Activated CD4-positive, alpha-beta T cell treated with anti-CD3 and anti-CD28 coated beads, Interleukin-2, amount 10 ng/mL, durations not matched to agents 24 days and 14 days (primary cell): ENCODE results near the gene SLC25A10. TPM values are rescaled to one million over a fixed set of nuclear protein-coding genes. Genes with fewer than 3 reads are reported as not detected.

Source experiments
- DNase-seq: peaks from one replicate; pipeline ENCODE4 v3.0.0; 2022
- H3K27ac Mint-ChIP-seq: one replicate; pipeline ENCODE4 v1.8.0; 2022; ENCODE audit warnings: mild to moderate bottlenecking, mixed read lengths
- H3K27me3 Mint-ChIP-seq: one replicate; pipeline ENCODE4 v1.8.0; 2022; ENCODE audit warnings: mixed read lengths
- H3K36me3 Mint-ChIP-seq: one replicate; pipeline ENCODE4 v1.8.0; 2022; ENCODE audit warnings: low read depth, mild to moderate bottlenecking, mixed read lengths
- H3K4me1 Mint-ChIP-seq: one replicate; pipeline ENCODE4 v1.8.0; 2021; ENCODE audit warnings: mixed read lengths
- H3K4me3 Mint-ChIP-seq: one replicate; pipeline ENCODE4 v1.8.0; 2022; ENCODE audit warnings: mild to moderate bottlenecking, moderate library complexity, mixed read lengths
- H3K9me3 Mint-ChIP-seq: one replicate; pipeline ENCODE4 v1.8.0; 2021; ENCODE audit warnings: mixed read lengths
- intact Hi-C: fragments of 100-400 bp; cut with micrococcal nuclease; formaldehyde crosslinking; loops from one replicate; pipeline ENCODE4 v1.15.1; 2023
- total RNA-seq: library from RNA; stranded (reverse); gene quantifications from 2 replicates; pipeline ENCODE4 v1.2.3, GENCODE V29; 2022

The SLC25A10 gene
- total RNA-seq, 1 donor from 2014 or later, result 52.7 TPM

- DNase-seq, result no peak
These were observed 4.0 kb downstream of the SLC25A10 start for GRCh38 chr17:81715872-81716673.

GRCh38 chr17:81716674-81716996 lies 4.6 kb downstream of the SLC25A10 start:
- H3K27ac Mint-ChIP-seq, result no peak overlapping the region
- no peak for DNase-seq
- H3K36me3 Mint-ChIP-seq, result peaks cover 2% of the 10 kb centered on the region
- no peaks in the 10 kb centered on the region for H3K9me3 Mint-ChIP-seq
- peaks cover 6% of the 10 kb centered on the region for H3K4me1 Mint-ChIP-seq
- no peaks in the 10 kb centered on the region for H3K27me3 Mint-ChIP-seq
- intact Hi-C loops, result no loop called here
- no peak overlapping the region for H3K4me3 Mint-ChIP-seq

More at GRCh38 chr17:81715872-81716673, 4.0 kb downstream of the SLC25A10 start:
- Mint-ChIP-seq H3K27me3 (no peaks in the 10 kb centered on the region), H3K4me3 (no peak overlapping the region), H3K36me3 (peaks cover 2% of the 10 kb centered on the region), H3K9me3 (no peaks in the 10 kb centered on the region), H3K4me1 (peaks cover 6% of the 10 kb centered on the region), H3K27ac (no peak overlapping the region)
- intact Hi-C loops, result no loop called here

- Mint-ChIP-seq H3K36me3 (peaks cover 2% of the 10 kb centered on the region), H3K4me1 (peaks cover 6% of the 10 kb centered on the region)
These were observed 5.1 kb downstream of the SLC25A10 start for GRCh38 chr17:81717049-81717765.

GRCh38 chr17:81717766-81718089 lies 5.6 kb downstream of the SLC25A10 start:
- no peak overlapping the region for H3K27ac Mint-ChIP-seq
- no peaks in the 10 kb centered on the region for H3K9me3 Mint-ChIP-seq
- no peak overlapping the region for H3K4me3 Mint-ChIP-seq
- H3K36me3 Mint-ChIP-seq, result peaks cover 2% of the 10 kb centered on the region
- intact Hi-C loops, result no loop called here
- peaks cover 5% of the 10 kb centered on the region for H3K4me1 Mint-ChIP-seq
- no peaks in the 10 kb centered on the region for H3K27me3 Mint-ChIP-seq
- no peak for DNase-seq

More at GRCh38 chr17:81717049-81717765, 5.1 kb downstream of the SLC25A10 start:
- intact Hi-C loops, result no loop called here
- DNase-seq, result no peak
- H3K4me3 Mint-ChIP-seq, result no peak overlapping the region
- H3K27ac Mint-ChIP-seq, result no peak overlapping the region
- H3K9me3 Mint-ChIP-seq, result no peaks in the 10 kb centered on the region
- no peaks in the 10 kb centered on the region for H3K27me3 Mint-ChIP-seq

GRCh38 chr17:81719410-81720266 lies 7.6 kb downstream of the SLC25A10 start:
- Mint-ChIP-seq H3K27ac (no peak overlapping the region), H3K4me3 (no peak overlapping the region), H3K27me3 (peaks cover 6% of the 10 kb centered on the region), H3K9me3 (no peaks in the 10 kb centered on the region), H3K4me1 (no peaks in the 10 kb centered on the region), H3K36me3 (peaks cover 2% of the 10 kb centered on the region)
- DNase-seq, result no peak
- intact Hi-C loops, result no loop called here

- intact Hi-C loops, result no loop called here
- Mint-ChIP-seq H3K9me3 (no peaks in the 10 kb centered on the region), H3K4me1 (no peaks in the 10 kb centered on the region), H3K27me3 (peaks cover 6% of the 10 kb centered on the region), H3K4me3 (no peak overlapping the region), H3K27ac (no peak overlapping the region), H3K36me3 (peaks cover 2% of the 10 kb centered on the region)
- no peak for DNase-seq
These were observed 8.4 kb downstream of the SLC25A10 start for GRCh38 chr17:81720267-81721071.

GRCh38 chr17:81722184-81723120 lies 10.4 kb downstream of the SLC25A10 start:
- peaks cover 8% of the 10 kb centered on the region for H3K27me3 Mint-ChIP-seq
- no peaks in the 10 kb centered on the region for H3K9me3 Mint-ChIP-seq
- intact Hi-C loops, result no loop called here
- DNase-seq, result no peak
- no peaks in the 10 kb centered on the region for H3K4me1 Mint-ChIP-seq
- H3K27ac Mint-ChIP-seq, result no peak overlapping the region
- H3K4me3 Mint-ChIP-seq, result no peak overlapping the region
- peaks cover 2% of the 10 kb centered on the region for H3K36me3 Mint-ChIP-seq

- peaks cover 8% of the 10 kb centered on the region for H3K27me3 Mint-ChIP-seq
- no peaks in the 10 kb centered on the region for H3K36me3 Mint-ChIP-seq
- H3K4me1 Mint-ChIP-seq, result no peaks in the 10 kb centered on the region
- no peaks in the 10 kb centered on the region for H3K9me3 Mint-ChIP-seq
- intact Hi-C loops, result no loop called here
- no peak overlapping the region for H3K27ac Mint-ChIP-seq
- H3K4me3 Mint-ChIP-seq, result no peak overlapping the region
- DNase-seq, result no peak
These were observed 11.6 kb downstream of the SLC25A10 start for GRCh38 chr17:81723651-81724209.

GRCh38 chr17:81725439-81725838 lies 13.4 kb downstream of the SLC25A10 start:
- Mint-ChIP-seq H3K9me3 (no peaks in the 10 kb centered on the region), H3K27ac (no peak overlapping the region), H3K4me1 (no peaks in the 10 kb centered on the region), H3K27me3 (peaks cover 10% of the 10 kb centered on the region), H3K36me3 (no peaks in the 10 kb centered on the region), H3K4me3 (no peak overlapping the region)
- no peak for DNase-seq
- intact Hi-C loops, result no loop called here

- intact Hi-C loops, result no loop called here
- Mint-ChIP-seq H3K27ac (no peak overlapping the region), H3K4me1 (no peaks in the 10 kb centered on the region), H3K36me3 (no peaks in the 10 kb centered on the region), H3K4me3 (no peak overlapping the region), H3K27me3 (peaks cover 12% of the 10 kb centered on the region), H3K9me3 (no peaks in the 10 kb centered on the region)
- DNase-seq, result no peak
These were observed 13.9 kb downstream of the SLC25A10 start for GRCh38 chr17:81726004-81726403.

- Mint-ChIP-seq H3K4me3 (no peak overlapping the region), H3K27ac (no peak overlapping the region), H3K36me3 (no peaks in the 10 kb centered on the region), H3K4me1 (no peaks in the 10 kb centered on the region), H3K9me3 (no peaks in the 10 kb centered on the region), H3K27me3 (peaks cover 16% of the 10 kb centered on the region)
- intact Hi-C loops, result no loop called here
- no peak for DNase-seq
These were observed 15.4 kb downstream of the SLC25A10 start for GRCh38 chr17:81727324-81728031.
